Measurements from ENCODE around the gene NOL8. TPM values are rescaled to one million over a fixed set of nuclear protein-coding genes. Genes with fewer than 3 reads are reported as not detected.
A peak's percentile ranks its signal among the peaks of the same experiment; 100 is the strongest.

The NOL8 gene
- total and polyA plus RNA-seq, 9 donors: 21.6 to 31.9 (median 24.9) TPM

DNA sequence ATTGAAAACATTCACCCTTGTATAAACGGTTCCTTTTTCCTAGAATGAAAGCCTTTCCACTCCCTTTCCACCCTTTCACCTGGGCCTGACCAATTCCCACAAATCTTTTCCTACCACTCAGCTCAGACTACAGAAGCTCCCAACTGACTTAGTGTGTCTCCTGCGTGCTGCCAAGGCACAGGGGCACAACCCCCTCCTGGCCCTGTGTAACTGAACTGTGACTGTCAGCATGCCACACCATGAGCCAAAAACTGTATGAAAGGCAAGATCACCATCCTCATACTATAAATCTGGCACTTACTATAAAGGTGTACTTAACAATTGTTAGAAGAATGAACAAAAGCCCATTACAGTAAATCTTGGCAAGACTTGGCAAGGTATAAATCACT, 11.5 kb downstream of the NOL8 start:
- H3K27me3 ChIP-seq (ENCODE audit: control insufficient read depth, insufficient read depth, low read length): no peaks in the 10 kb centered on the region
- no peaks in the 10 kb centered on the region for H3K9me3 ChIP-seq (replicated peaks; ENCODE audit: control insufficient read depth, low read depth, low read length)
- no peak overlapping the region for H3K4me3 ChIP-seq (ENCODE audit: low read length)
- no peaks in the 10 kb centered on the region for H3K4me1 ChIP-seq (ENCODE audit: control insufficient read depth, insufficient read depth, low read length)
- no peak for DNase-seq
- whole genome bisulfite sequencing (ENCODE audit: insufficient coverage): 89% methylated on average over 2 of the region's 2 CpGs
- H3K36me3 ChIP-seq (ENCODE audit: control insufficient read depth, insufficient read depth, low read length): peaks cover 51% of the 10 kb centered on the region
- no peak overlapping the region for H3K27ac ChIP-seq (ENCODE audit: low read length)

DNA sequence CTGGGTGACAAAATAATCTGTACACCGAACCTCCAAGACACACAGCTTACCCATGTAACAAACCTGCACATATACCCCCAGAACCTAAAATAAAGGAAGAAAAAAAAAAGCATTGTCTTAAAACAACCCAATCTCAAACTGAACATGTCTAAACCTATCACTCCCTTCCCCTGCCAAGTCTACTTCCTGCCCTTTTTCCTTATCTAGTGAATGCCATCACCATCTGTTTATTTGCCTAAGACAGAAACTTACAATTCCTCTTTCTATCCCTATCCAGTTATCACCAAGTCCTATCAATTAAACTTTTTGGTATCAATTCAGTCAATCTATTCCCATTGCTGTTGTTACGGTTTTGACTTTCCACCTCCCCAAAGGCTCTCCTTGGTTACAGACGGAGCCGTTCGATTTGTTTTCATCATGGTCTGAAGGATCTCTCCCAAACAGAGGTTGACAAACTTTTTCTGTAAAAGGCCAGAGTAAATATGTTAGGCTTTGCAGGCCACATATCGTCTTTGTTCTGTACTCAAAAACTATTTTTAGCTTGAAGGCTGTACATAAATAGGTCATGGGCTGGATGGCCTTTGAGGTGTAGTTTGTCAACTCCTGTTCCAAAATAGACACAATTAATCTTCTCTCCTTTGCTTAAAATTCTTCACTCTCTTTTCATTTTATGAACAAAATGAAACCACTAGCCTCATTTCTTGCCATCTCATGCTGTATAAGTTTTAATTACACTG, 12.1 kb downstream of the NOL8 start:
- Histone ChIP-seq H3K9me3 (replicated peaks; ENCODE audit: control insufficient read depth, low read depth, low read length) (no peaks in the 10 kb centered on the region), H3K36me3 (ENCODE audit: control insufficient read depth, insufficient read depth, low read length) (peaks cover 55% of the 10 kb centered on the region), H3K4me3 (ENCODE audit: low read length) (no peak overlapping the region), H3K27ac (ENCODE audit: low read length) (no peak overlapping the region), H3K27me3 (ENCODE audit: control insufficient read depth, insufficient read depth, low read length) (no peaks in the 10 kb centered on the region), H3K4me1 (ENCODE audit: control insufficient read depth, insufficient read depth, low read length) (no peaks in the 10 kb centered on the region)
- 100% methylated on average over 1 of the region's 6 CpGs for WGBS (ENCODE audit: insufficient coverage)
- no peak for DNase-seq

DNA sequence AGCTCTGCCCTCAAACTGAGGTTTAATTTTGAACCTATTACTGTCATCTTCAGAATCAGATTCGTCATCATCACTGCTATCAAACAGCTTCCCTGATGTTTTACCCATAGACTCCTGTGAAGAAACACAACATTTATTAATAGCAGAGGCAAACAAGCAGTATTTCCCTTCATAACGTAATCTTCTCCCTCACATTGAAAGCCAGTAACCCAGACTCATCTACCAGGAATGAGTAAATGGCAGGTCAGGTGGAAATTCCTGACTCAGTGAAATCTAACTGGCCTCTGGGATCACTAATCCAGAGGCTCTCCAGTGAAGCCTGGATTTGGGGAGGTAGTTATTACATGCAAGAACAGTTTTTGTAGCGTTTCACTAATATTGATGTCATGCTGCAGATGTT, 14.6 kb downstream of the NOL8 start:
- peaks cover 41% of the 10 kb centered on the region for H3K36me3 ChIP-seq (ENCODE audit: control insufficient read depth, insufficient read depth, low read length)
- no peak for DNase-seq
- H3K27me3 ChIP-seq (ENCODE audit: control insufficient read depth, insufficient read depth, low read length): no peaks in the 10 kb centered on the region
- H3K9me3 ChIP-seq (replicated peaks; ENCODE audit: control insufficient read depth, low read depth, low read length): no peaks in the 10 kb centered on the region
- no CpG with 5 or more reads among the region's 3 CpGs for WGBS (ENCODE audit: insufficient coverage)
- H3K4me1 ChIP-seq (ENCODE audit: control insufficient read depth, insufficient read depth, low read length): no peaks in the 10 kb centered on the region
- H3K4me3 ChIP-seq (ENCODE audit: low read length): no peak overlapping the region
- no peak overlapping the region for H3K27ac ChIP-seq (ENCODE audit: low read length)

DNA sequence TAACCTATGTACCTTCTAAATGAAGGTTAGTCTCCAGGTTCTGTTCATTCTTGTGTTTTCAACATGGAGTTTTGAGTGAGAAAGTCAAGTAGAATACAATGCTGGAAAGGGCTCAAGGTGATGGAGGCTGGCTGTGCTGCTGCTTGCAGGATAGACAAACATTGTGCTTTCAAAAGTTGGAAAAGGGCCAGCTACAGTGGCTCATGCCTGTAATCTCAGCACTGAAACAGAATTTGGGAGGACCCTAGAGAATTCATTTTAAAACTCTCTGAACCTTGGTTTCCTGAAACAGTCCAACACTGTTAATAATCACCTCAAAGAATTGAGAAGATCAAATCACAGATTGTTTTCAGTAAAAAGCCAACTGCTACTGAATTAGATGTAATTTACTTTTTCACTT, 16.3 kb downstream of the NOL8 start:
- H3K9me3 ChIP-seq (replicated peaks; ENCODE audit: control insufficient read depth, low read depth, low read length): no peaks in the 10 kb centered on the region
- no peak for DNase-seq
- H3K4me1 ChIP-seq (ENCODE audit: control insufficient read depth, insufficient read depth, low read length): no peaks in the 10 kb centered on the region
- no peak overlapping the region for H3K27ac ChIP-seq (ENCODE audit: low read length)
- H3K4me3 ChIP-seq (ENCODE audit: low read length): no peak overlapping the region
- peaks cover 47% of the 10 kb centered on the region for H3K36me3 ChIP-seq (ENCODE audit: control insufficient read depth, insufficient read depth, low read length)
- no peaks in the 10 kb centered on the region for H3K27me3 ChIP-seq (ENCODE audit: control insufficient read depth, insufficient read depth, low read length)

DNA sequence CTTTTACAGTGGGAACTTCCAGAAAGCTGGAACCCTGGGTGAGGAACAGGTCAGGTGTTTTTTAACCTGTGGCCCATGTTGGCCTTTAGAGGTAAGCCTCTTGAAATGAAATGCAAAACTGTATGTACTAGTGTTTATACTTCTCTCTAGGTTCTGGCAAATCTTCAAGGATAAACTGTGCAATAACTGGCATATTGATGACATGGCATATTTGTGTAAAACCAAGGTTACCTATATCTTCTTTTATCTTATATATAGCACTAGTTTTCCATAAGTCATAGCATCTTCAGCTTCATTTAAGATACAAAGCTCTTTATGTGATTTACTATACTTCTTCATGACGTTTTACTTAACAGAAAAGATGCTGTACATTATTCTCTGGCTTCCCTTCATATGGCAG, 24.2 kb downstream of the NOL8 start:
- no peak overlapping the region for H3K4me3 ChIP-seq (ENCODE audit: low read length)
- H3K27ac ChIP-seq (ENCODE audit: low read length): no peak overlapping the region
- H3K36me3 ChIP-seq (ENCODE audit: control insufficient read depth, insufficient read depth, low read length): peaks cover 40% of the 10 kb centered on the region
- no peak for DNase-seq
- H3K27me3 ChIP-seq (ENCODE audit: control insufficient read depth, insufficient read depth, low read length): no peaks in the 10 kb centered on the region
- no peaks in the 10 kb centered on the region for H3K4me1 ChIP-seq (ENCODE audit: control insufficient read depth, insufficient read depth, low read length)
- no CpG with 5 or more reads among the region's 1 CpG for WGBS (ENCODE audit: insufficient coverage)
- no peaks in the 10 kb centered on the region for H3K9me3 ChIP-seq (replicated peaks; ENCODE audit: control insufficient read depth, low read depth, low read length)

DNA sequence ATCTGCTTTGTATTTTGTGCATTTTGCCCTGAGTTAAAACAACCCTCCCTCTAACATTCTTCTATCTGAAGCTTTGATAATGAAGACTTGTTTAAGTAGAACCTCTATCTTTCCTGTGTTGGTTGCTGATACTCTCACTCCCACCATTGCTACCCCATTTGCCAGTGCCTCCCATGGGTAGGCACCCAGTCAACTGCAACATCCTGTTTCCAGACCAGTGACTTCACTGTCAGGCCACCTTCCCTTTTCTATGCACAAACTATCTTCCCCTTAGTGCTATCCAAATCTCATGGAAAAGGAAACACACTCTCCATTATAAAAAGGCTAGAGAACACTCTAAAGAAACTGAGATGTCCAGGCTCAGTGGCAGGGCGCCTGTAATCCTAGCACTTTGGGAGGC, 26.0 kb downstream of the NOL8 start:
- DNase-seq: no peak
- peaks cover 5% of the 10 kb centered on the region for H3K4me1 ChIP-seq (ENCODE audit: control insufficient read depth, insufficient read depth, low read length)
- H3K9me3 ChIP-seq (replicated peaks; ENCODE audit: control insufficient read depth, low read depth, low read length): no peaks in the 10 kb centered on the region
- no peak overlapping the region for H3K4me3 ChIP-seq (ENCODE audit: low read length)
- no CpG with 5 or more reads among the region's 1 CpG for WGBS (ENCODE audit: insufficient coverage)
- no peak overlapping the region for H3K27ac ChIP-seq (ENCODE audit: low read length)
- H3K36me3 ChIP-seq (ENCODE audit: control insufficient read depth, insufficient read depth, low read length): peaks cover 30% of the 10 kb centered on the region
- H3K27me3 ChIP-seq (ENCODE audit: control insufficient read depth, insufficient read depth, low read length): no peaks in the 10 kb centered on the region

DNA sequence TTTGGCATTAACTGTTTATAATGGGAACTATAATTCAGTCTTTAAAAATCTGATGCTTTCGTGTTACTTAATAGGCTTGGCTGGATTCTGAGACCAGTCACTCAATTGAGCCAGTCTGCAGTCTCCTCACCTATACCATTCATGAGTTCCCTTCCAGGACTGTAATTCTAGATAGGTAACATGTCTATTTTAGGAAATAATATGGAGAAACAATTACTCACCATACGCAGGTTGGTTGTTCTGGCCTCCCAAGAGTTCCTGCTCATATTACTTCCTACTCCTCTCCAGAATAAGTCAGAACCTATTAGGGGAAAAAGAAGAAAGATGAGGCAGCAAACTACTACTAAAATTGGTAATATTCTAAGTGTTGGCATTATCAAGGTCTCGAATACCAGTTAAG, 27.1 kb downstream of the NOL8 start:
- Histone ChIP-seq H3K27ac (ENCODE audit: low read length) (no peak overlapping the region), H3K4me1 (ENCODE audit: control insufficient read depth, insufficient read depth, low read length) (peaks cover 5% of the 10 kb centered on the region), H3K4me3 (ENCODE audit: low read length) (no peak overlapping the region), H3K27me3 (ENCODE audit: control insufficient read depth, insufficient read depth, low read length) (no peaks in the 10 kb centered on the region), H3K9me3 (replicated peaks; ENCODE audit: control insufficient read depth, low read depth, low read length) (no peaks in the 10 kb centered on the region), H3K36me3 (ENCODE audit: control insufficient read depth, insufficient read depth, low read length) (peaks cover 23% of the 10 kb centered on the region)
- WGBS (ENCODE audit: insufficient coverage): no CpG with 5 or more reads among the region's 3 CpGs
- no peak for DNase-seq

DNA sequence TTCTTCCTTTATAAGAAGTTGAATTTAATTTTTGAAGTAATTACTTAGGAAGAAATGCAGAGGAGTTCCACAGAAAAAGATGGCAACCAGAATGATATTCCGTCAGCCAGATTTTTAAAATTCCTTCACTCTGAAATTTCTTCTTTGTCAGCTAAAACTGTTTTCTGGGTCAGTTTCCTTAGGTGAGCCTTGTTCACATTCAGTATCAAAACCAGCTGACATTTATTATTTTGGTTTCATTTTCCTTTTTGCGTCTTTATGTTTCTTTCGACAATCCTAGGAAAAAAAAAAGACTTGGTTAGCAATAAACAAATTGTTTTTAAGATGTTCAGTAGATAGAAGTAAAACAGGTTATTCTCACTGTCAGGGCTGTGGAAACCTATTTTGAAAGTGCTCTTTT, 27.5 kb downstream of the NOL8 start:
- Histone ChIP-seq H3K4me1 (ENCODE audit: control insufficient read depth, insufficient read depth, low read length) (peaks cover 5% of the 10 kb centered on the region), H3K4me3 (ENCODE audit: low read length) (no peak overlapping the region), H3K9me3 (replicated peaks; ENCODE audit: control insufficient read depth, low read depth, low read length) (no peaks in the 10 kb centered on the region), H3K27me3 (ENCODE audit: control insufficient read depth, insufficient read depth, low read length) (no peaks in the 10 kb centered on the region), H3K36me3 (ENCODE audit: control insufficient read depth, insufficient read depth, low read length) (peaks cover 21% of the 10 kb centered on the region), H3K27ac (ENCODE audit: low read length) (no peak overlapping the region)
- WGBS (ENCODE audit: insufficient coverage): 100% methylated on average over 1 of the region's 3 CpGs
- no peak for DNase-seq

DNA sequence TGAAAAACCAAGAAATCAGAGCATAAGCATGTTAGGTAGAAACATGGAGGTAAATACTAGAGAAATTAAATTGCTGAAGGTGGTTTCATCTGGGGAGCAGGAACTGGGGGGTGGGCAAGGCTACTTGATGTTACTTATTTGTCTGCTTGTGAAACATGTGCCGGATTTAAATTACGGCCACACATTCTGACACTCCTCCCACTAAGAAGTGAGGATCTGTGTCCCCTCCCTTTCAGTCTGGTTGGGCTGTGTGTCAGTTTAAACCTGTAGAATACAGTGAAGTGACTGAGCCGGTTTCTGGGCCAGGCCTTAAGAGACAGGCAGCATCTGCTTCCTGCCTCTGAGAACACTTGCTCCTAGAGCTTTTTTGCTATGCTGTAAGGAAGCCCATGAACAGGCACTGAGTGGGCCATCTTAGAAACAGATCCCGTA, 29.3 kb downstream of the NOL8 start:
- no peaks in the 10 kb centered on the region for H3K27me3 ChIP-seq (ENCODE audit: control insufficient read depth, insufficient read depth, low read length)
- H3K36me3 ChIP-seq (ENCODE audit: control insufficient read depth, insufficient read depth, low read length): peaks cover 16% of the 10 kb centered on the region
- no peak for DNase-seq
- peaks cover 15% of the 10 kb centered on the region for H3K4me1 ChIP-seq (ENCODE audit: control insufficient read depth, insufficient read depth, low read length)
- 20% methylated on average over 1 of the region's 4 CpGs for WGBS (ENCODE audit: insufficient coverage)
- H3K27ac ChIP-seq (ENCODE audit: low read length): no peak overlapping the region
- H3K9me3 ChIP-seq (replicated peaks; ENCODE audit: control insufficient read depth, low read depth, low read length): no peaks in the 10 kb centered on the region
- H3K4me3 ChIP-seq (ENCODE audit: low read length): no peak overlapping the region

DNA sequence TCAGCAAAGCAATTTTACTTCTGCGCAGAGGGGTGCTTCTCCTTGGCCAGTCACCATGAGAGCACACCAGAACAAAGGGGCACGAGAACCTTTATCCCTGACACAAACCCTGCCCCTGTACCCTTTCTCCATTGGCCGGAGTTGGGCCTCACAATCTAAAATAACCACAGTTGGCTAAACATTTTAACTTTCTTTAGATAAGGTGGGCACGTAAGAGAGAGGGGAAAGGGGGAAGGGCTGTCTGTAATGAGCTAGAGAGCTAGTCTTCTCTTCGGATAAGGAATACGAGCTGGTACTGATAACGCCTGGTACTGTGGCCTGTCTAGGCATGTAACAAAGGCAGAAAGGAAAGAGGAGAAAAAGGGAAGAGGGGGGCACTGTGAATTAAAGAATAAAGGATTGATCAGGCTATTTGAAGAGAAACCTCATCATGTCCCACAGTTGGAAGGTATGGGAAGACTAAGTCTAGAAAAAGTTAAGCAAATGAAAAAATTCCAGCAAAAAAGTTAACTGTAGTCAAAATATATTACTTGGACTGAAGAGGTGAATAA, 29.8 kb downstream of the NOL8 start:
- H3K9me3 ChIP-seq (replicated peaks; ENCODE audit: control insufficient read depth, low read depth, low read length): no peaks in the 10 kb centered on the region
- no peaks in the 10 kb centered on the region for H3K27me3 ChIP-seq (ENCODE audit: control insufficient read depth, insufficient read depth, low read length)
- H3K4me1 ChIP-seq (ENCODE audit: control insufficient read depth, insufficient read depth, low read length): peaks cover 15% of the 10 kb centered on the region
- 79% methylated on average over 4 of the region's 7 CpGs for WGBS (ENCODE audit: insufficient coverage)
- H3K27ac ChIP-seq (ENCODE audit: low read length): no peak overlapping the region
- peaks cover 14% of the 10 kb centered on the region for H3K36me3 ChIP-seq (ENCODE audit: control insufficient read depth, insufficient read depth, low read length)
- no peak for DNase-seq
- H3K4me3 ChIP-seq (ENCODE audit: low read length): no peak overlapping the region

DNA sequence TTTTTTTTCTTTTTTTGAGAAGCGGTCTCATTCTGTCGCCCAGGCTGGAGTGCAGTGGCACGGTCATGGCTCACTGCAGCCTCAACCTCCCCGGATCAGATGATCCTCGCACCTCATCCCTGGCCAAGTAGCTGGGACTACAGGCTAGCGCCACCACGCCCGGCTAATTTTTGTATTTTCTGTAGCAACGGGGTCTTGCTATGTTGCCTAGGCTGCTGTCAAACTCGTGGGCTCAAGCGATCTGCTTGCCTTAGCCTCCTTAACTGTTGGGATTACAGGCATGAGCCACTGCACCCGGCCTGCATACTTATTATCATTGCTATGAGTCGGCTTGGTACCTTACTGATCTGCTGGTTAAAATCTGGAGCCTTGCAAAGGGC, 30.9 kb downstream of the NOL8 start:
- peaks cover 11% of the 10 kb centered on the region for H3K36me3 ChIP-seq (ENCODE audit: control insufficient read depth, insufficient read depth, low read length)
- H3K27ac ChIP-seq (ENCODE audit: low read length): peak overlapping the region; percentile 88
- H3K4me3 ChIP-seq (ENCODE audit: low read length): peak overlapping the region; percentile 69
- no peaks in the 10 kb centered on the region for H3K27me3 ChIP-seq (ENCODE audit: control insufficient read depth, insufficient read depth, low read length)
- no peaks in the 10 kb centered on the region for H3K9me3 ChIP-seq (replicated peaks; ENCODE audit: control insufficient read depth, low read depth, low read length)
- DNase-seq: peak; percentile 22
- peaks cover 15% of the 10 kb centered on the region for H3K4me1 ChIP-seq (ENCODE audit: control insufficient read depth, insufficient read depth, low read length)
- 8% methylated on average over 13 of the region's 13 CpGs for WGBS (ENCODE audit: insufficient coverage)
